ENCODE results near the gene NPHS1.
"Not testable (repeated sequence)": the region's sequence is repeated elsewhere in the genome, so short reads cannot be mapped to it uniquely, and the experiment has no call there.

- TF ChIP-seq, protein P1, sequence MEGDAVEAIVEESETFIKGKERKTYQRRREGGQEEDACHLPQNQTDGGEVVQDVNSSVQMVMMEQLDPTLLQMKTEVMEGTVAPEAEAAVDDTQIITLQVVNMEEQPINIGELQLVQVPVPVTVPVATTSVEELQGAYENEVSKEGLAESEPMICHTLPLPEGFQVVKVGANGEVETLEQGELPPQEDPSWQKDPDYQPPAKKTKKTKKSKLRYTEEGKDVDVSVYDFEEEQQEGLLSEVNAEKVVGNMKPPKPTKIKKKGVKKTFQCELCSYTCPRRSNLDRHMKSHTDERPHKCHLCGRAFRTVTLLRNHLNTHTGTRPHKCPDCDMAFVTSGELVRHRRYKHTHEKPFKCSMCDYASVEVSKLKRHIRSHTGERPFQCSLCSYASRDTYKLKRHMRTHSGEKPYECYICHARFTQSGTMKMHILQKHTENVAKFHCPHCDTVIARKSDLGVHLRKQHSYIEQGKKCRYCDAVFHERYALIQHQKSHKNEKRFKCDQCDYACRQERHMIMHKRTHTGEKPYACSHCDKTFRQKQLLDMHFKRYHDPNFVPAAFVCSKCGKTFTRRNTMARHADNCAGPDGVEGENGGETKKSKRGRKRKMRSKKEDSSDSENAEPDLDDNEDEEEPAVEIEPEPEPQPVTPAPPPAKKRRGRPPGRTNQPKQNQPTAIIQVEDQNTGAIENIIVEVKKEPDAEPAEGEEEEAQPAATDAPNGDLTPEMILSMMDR (IDR thresholded peaks at IDR 0.05) = not testable (repeated sequence)
- TF ChIP-seq POLR2A (IDR thresholded peaks at IDR 0.05) = not testable (repeated sequence)
Measured at GRCh38 chr19:35795564-35795963, 56.7 kb downstream of the NPHS1 start.
